ENCODE measurements around the gene RASA3.
"Not testable (repeated sequence)": the region's sequence is repeated elsewhere in the genome, so short reads cannot be mapped to it uniquely, and the experiment has no call there.

Gene RASA3

GRCh38 chr13:114126789-114127472 is 5.5 kb downstream of the RASA3 start:
- Histone ChIP-seq H3K27me3 (ENCODE audit: control insufficient read depth, insufficient read depth, low read length, poor library complexity, severe bottlenecking) (peaks cover 23% of the 10 kb centered on the region), H3K4me3 (ENCODE audit: insufficient read depth, low read depth, low read length) (no peak overlapping the region), H3K27ac (ENCODE audit: insufficient read depth, low read depth, low read length, poor library complexity, severe bottlenecking) (no peak overlapping the region), H3K4me1 (ENCODE audit: control insufficient read depth, insufficient read depth, low read length) (peaks cover 34% of the 10 kb centered on the region), H3K36me3 (ENCODE audit: control insufficient read depth, insufficient read depth, low read length) (no peaks in the 10 kb centered on the region), H3K9me3 (ENCODE audit: control insufficient read depth, low read length) (no peaks in the 10 kb centered on the region)
- 93 to 94% methylated on average over 21 of the region's 21 CpGs for WGBS, 2 experiments

GRCh38 chr13:114126086-114126485 is 6.3 kb downstream of the RASA3 start:
- not testable (repeated sequence) for H3K4me3 ChIP-seq (ENCODE audit: insufficient read depth, low read depth, low read length); H3K9me3 ChIP-seq (ENCODE audit: control insufficient read depth, low read length); H3K27ac ChIP-seq (ENCODE audit: insufficient read depth, low read depth, low read length, poor library complexity, severe bottlenecking); H3K36me3 ChIP-seq (ENCODE audit: control insufficient read depth, insufficient read depth, low read length)
- H3K27me3 ChIP-seq (ENCODE audit: control insufficient read depth, insufficient read depth, low read length, poor library complexity, severe bottlenecking) = peaks cover 15% of the 10 kb centered on the region
- peaks cover 39% of the 10 kb centered on the region for H3K4me1 ChIP-seq (ENCODE audit: control insufficient read depth, insufficient read depth, low read length)
- 95% methylated on average over 10 to 13 of the region's 14 CpGs for WGBS, 2 experiments

GRCh38 chr13:114125589-114125988 is 6.8 kb downstream of the RASA3 start:
- H3K27me3 ChIP-seq (ENCODE audit: control insufficient read depth, insufficient read depth, low read length, poor library complexity, severe bottlenecking) = peaks cover 10% of the 10 kb centered on the region
- H3K4me1 ChIP-seq (ENCODE audit: control insufficient read depth, insufficient read depth, low read length) = peaks cover 38% of the 10 kb centered on the region
- 90 to 97% methylated on average over 14 to 15 of the region's 19 CpGs for WGBS, 2 experiments
- H3K27ac ChIP-seq (ENCODE audit: insufficient read depth, low read depth, low read length, poor library complexity, severe bottlenecking) = no peak overlapping the region
- H3K36me3 ChIP-seq (ENCODE audit: control insufficient read depth, insufficient read depth, low read length) = no peaks in the 10 kb centered on the region
- no peaks in the 10 kb centered on the region for H3K9me3 ChIP-seq (ENCODE audit: control insufficient read depth, low read length)
- H3K4me3 ChIP-seq (ENCODE audit: insufficient read depth, low read depth, low read length) = no peak overlapping the region

DNA sequence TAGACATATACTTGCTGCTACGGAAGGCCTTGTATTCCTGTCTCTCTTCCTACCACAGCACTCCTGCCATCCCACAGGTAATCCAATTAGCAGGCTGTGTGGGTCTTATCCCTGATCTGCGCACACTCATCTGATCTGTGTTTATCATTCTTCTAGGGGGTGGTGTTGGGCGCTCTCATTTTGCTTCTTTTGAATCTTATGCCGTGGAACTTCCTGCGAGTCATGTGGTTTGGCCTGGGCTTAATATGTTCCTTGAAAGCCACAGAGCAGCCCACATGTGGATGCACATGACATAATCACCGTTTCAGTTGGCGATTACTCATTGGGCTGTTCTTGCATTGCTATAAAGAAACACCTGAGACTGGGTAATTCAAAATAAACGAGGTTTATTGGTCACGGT is 7.5 kb downstream of the RASA3 start:
- WGBS, 2 experiments = 90 to 92% methylated on average over 9 of the region's 9 CpGs
- peaks cover 32% of the 10 kb centered on the region for H3K4me1 ChIP-seq (ENCODE audit: control insufficient read depth, insufficient read depth, low read length)

GRCh38 chr13:114124431-114124830 is 8.0 kb downstream of the RASA3 start:
- Histone ChIP-seq H3K27ac (ENCODE audit: insufficient read depth, low read depth, low read length, poor library complexity, severe bottlenecking) (no peak overlapping the region), H3K27me3 (ENCODE audit: control insufficient read depth, insufficient read depth, low read length, poor library complexity, severe bottlenecking) (no peaks in the 10 kb centered on the region), H3K4me3 (ENCODE audit: insufficient read depth, low read depth, low read length) (no peak overlapping the region), H3K9me3 (ENCODE audit: control insufficient read depth, low read length) (no peaks in the 10 kb centered on the region), H3K4me1 (ENCODE audit: control insufficient read depth, insufficient read depth, low read length) (peaks cover 27% of the 10 kb centered on the region), H3K36me3 (ENCODE audit: control insufficient read depth, insufficient read depth, low read length) (no peaks in the 10 kb centered on the region)
- WGBS, 2 experiments = 93 to 94% methylated on average over 18 of the region's 18 CpGs

More for the DNA sequence above, 7.5 kb downstream of the RASA3 start:
- H3K27ac ChIP-seq (ENCODE audit: insufficient read depth, low read depth, low read length, poor library complexity, severe bottlenecking) = no peak overlapping the region
- no peaks in the 10 kb centered on the region for H3K9me3 ChIP-seq (ENCODE audit: control insufficient read depth, low read length)
- no peak overlapping the region for H3K4me3 ChIP-seq (ENCODE audit: insufficient read depth, low read depth, low read length)
- H3K36me3 ChIP-seq (ENCODE audit: control insufficient read depth, insufficient read depth, low read length) = no peaks in the 10 kb centered on the region
- peaks cover 3% of the 10 kb centered on the region for H3K27me3 ChIP-seq (ENCODE audit: control insufficient read depth, insufficient read depth, low read length, poor library complexity, severe bottlenecking)

DNA sequence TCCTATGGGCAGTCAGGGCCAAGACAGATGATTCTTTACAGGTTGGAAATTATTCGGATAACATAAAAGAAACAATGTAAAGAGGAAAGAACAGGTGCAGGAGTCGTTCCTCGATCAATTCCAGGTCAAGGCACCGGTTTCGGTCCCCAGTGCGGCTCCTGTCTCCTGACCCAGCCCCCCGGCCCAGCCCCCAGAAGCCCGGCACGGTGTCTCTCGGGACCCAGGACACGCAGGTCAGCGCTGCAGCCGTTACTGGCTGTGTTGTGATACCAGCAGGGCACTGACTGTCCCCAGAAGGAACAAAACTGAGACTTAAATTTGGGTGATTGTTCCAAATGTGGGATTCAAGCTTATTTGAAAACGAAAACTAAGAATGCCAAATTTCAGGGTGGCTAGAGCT is 8.5 kb downstream of the RASA3 start:
- 94 to 95% methylated on average over 14 of the region's 14 CpGs for WGBS, 2 experiments
- H3K4me3 ChIP-seq (ENCODE audit: insufficient read depth, low read depth, low read length) = no peak overlapping the region
- H3K27me3 ChIP-seq (ENCODE audit: control insufficient read depth, insufficient read depth, low read length, poor library complexity, severe bottlenecking) = no peaks in the 10 kb centered on the region
- H3K27ac ChIP-seq (ENCODE audit: insufficient read depth, low read depth, low read length, poor library complexity, severe bottlenecking) = no peak overlapping the region
- H3K9me3 ChIP-seq (ENCODE audit: control insufficient read depth, low read length) = no peaks in the 10 kb centered on the region
- no peaks in the 10 kb centered on the region for H3K36me3 ChIP-seq (ENCODE audit: control insufficient read depth, insufficient read depth, low read length)
- H3K4me1 ChIP-seq (ENCODE audit: control insufficient read depth, insufficient read depth, low read length) = peaks cover 26% of the 10 kb centered on the region

DNA sequence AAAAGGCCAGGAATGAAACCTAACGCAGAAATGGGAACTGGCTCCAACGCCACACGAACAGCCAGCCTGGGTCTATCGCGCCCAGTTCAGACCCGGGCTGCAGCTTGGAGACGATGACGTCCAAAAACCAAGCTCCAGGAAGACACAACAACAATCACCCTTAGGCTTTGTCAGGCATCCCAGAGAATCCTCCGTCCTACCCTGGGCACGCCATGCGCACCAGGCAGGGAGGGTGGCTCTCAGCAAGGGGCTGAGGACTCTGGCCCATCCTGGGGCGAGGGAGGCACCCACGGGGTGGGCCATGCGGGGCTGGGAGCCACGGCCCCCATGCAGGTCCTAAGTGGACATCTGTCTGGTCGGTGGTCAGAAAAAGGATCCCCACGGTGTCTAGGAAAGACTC is 9.0 kb downstream of the RASA3 start:
- no peak overlapping the region for H3K4me3 ChIP-seq (ENCODE audit: insufficient read depth, low read depth, low read length)
- no peaks in the 10 kb centered on the region for H3K27me3 ChIP-seq (ENCODE audit: control insufficient read depth, insufficient read depth, low read length, poor library complexity, severe bottlenecking)
- 90 to 93% methylated on average over 17 of the region's 17 CpGs for WGBS, 2 experiments
- H3K27ac ChIP-seq (ENCODE audit: insufficient read depth, low read depth, low read length, poor library complexity, severe bottlenecking) = no peak overlapping the region
- no peaks in the 10 kb centered on the region for H3K36me3 ChIP-seq (ENCODE audit: control insufficient read depth, insufficient read depth, low read length)
- H3K4me1 ChIP-seq (ENCODE audit: control insufficient read depth, insufficient read depth, low read length) = peaks cover 28% of the 10 kb centered on the region
- no peaks in the 10 kb centered on the region for H3K9me3 ChIP-seq (ENCODE audit: control insufficient read depth, low read length)

DNA sequence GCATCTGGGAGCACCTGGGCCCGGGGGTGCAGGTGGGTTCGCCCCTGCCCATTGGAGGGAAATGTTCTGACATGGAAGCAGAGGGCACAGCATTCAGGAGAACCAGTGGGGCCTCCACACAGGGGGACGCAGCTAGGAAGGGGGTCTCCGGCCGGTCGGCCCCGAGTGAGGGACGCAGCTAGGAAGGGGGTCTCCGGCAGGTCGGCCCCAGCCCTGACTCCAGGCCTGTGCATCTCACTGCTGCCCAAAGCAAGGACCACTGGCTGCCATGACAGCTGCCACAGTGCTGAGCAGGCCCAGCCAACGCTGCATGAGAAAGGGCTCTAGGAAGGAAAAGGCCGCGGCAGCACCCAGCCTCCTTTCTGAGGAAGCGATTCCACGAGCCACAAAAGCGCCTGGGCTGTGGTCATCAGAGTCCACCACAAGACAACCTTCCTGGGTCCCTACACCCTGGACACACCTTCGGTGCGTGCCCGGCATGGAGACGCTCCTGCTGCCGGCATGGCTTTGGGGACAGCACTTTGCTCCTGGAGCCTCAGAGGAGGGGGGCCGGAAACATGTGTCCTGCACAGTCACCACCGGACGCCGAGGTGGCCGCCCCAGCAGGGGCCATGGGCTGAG is 9.7 kb downstream of the RASA3 start:
- Histone ChIP-seq H3K4me1 (ENCODE audit: control insufficient read depth, insufficient read depth, low read length) (peaks cover 30% of the 10 kb centered on the region), H3K27ac (ENCODE audit: insufficient read depth, low read depth, low read length, poor library complexity, severe bottlenecking) (no peak overlapping the region)

GRCh38 chr13:114122127-114122511 is 10.3 kb downstream of the RASA3 start:
- Histone ChIP-seq H3K9me3 (ENCODE audit: control insufficient read depth, low read length) (no peaks in the 10 kb centered on the region), H3K4me3 (ENCODE audit: insufficient read depth, low read depth, low read length) (no peak overlapping the region), H3K36me3 (ENCODE audit: control insufficient read depth, insufficient read depth, low read length) (no peaks in the 10 kb centered on the region), H3K27me3 (ENCODE audit: control insufficient read depth, insufficient read depth, low read length, poor library complexity, severe bottlenecking) (no peaks in the 10 kb centered on the region), H3K27ac (ENCODE audit: insufficient read depth, low read depth, low read length, poor library complexity, severe bottlenecking) (no peak overlapping the region), H3K4me1 (ENCODE audit: control insufficient read depth, insufficient read depth, low read length) (peaks cover 26% of the 10 kb centered on the region)
- 81 to 83% methylated on average over 11 of the region's 11 CpGs for WGBS, 2 experiments

More for the DNA sequence above, 9.7 kb downstream of the RASA3 start:
- WGBS, 2 experiments = 93 to 95% methylated on average over 26 of the region's 26 CpGs
- Histone ChIP-seq H3K4me3 (ENCODE audit: insufficient read depth, low read depth, low read length) (no peak overlapping the region), H3K9me3 (ENCODE audit: control insufficient read depth, low read length) (no peaks in the 10 kb centered on the region), H3K27me3 (ENCODE audit: control insufficient read depth, insufficient read depth, low read length, poor library complexity, severe bottlenecking) (no peaks in the 10 kb centered on the region), H3K36me3 (ENCODE audit: control insufficient read depth, insufficient read depth, low read length) (no peaks in the 10 kb centered on the region)

- Histone ChIP-seq H3K4me3 (ENCODE audit: insufficient read depth, low read depth, low read length) (no peak overlapping the region), H3K27me3 (ENCODE audit: control insufficient read depth, insufficient read depth, low read length, poor library complexity, severe bottlenecking) (no peaks in the 10 kb centered on the region), H3K36me3 (ENCODE audit: control insufficient read depth, insufficient read depth, low read length) (no peaks in the 10 kb centered on the region), H3K27ac (ENCODE audit: insufficient read depth, low read depth, low read length, poor library complexity, severe bottlenecking) (peak overlapping the region; percentile 16), H3K4me1 (ENCODE audit: control insufficient read depth, insufficient read depth, low read length) (peaks cover 26% of the 10 kb centered on the region), H3K9me3 (ENCODE audit: control insufficient read depth, low read length) (no peaks in the 10 kb centered on the region)
- WGBS, 2 experiments = 80 to 82% methylated on average over 24 of the region's 24 CpGs
Observed at GRCh38 chr13:114121496-114122126, 10.8 kb downstream of the RASA3 start.
